Measurements from ENCODE around the gene NME1. TPM values are rescaled to one million over a fixed set of nuclear protein-coding genes. Genes with fewer than 3 reads are reported as not detected.

Gene NME1
- total RNA-seq, 3 donors from 2014 or later = 18.8 to 64.2 (median 23.9) TPM

- DNase-seq = no peak
- no peaks in the 10 kb centered on the region for H3K4me1 ChIP-seq (ENCODE audit: low read depth)
- H3K36me3 ChIP-seq (ENCODE audit: low read depth) = peaks cover 7% of the 10 kb centered on the region
- no peak for ATAC-seq
- no peaks in the 10 kb centered on the region for H3K9me3 ChIP-seq
- intact Hi-C loops (cut with DNase I, micrococcal nuclease) = no loop called here
- H3K4me3 ChIP-seq = no peak overlapping the region
- TF ChIP-seq CTCF (IDR thresholded peaks at IDR 0.05) = no peak
These were observed 35.8 kb downstream of the NME1 start for GRCh38 chr17:51189162-51189561.

GRCh38 chr17:51189628-51190027, 36.3 kb downstream of the NME1 start:
- DNase-seq (no peak), ATAC-seq (no peak)
- no peak for TF ChIP-seq CTCF (IDR thresholded peaks at IDR 0.05)
- Histone ChIP-seq H3K4me3 (no peak overlapping the region), H3K4me1 (ENCODE audit: low read depth) (no peaks in the 10 kb centered on the region), H3K36me3 (ENCODE audit: low read depth) (peaks cover 7% of the 10 kb centered on the region), H3K9me3 (no peaks in the 10 kb centered on the region)
- intact Hi-C loops (cut with DNase I, micrococcal nuclease) = no loop called here

GRCh38 chr17:51191895-51192294, 38.5 kb downstream of the NME1 start:
- no peak for DNase-seq
- no peak for ATAC-seq
- Histone ChIP-seq H3K36me3 (ENCODE audit: low read depth) (peaks cover 7% of the 10 kb centered on the region), H3K9me3 (no peaks in the 10 kb centered on the region), H3K4me1 (ENCODE audit: low read depth) (no peaks in the 10 kb centered on the region), H3K4me3 (no peak overlapping the region)
- intact Hi-C loops (cut with DNase I, micrococcal nuclease) = no loop called here
- TF ChIP-seq CTCF (IDR thresholded peaks at IDR 0.05) = no peak

- DNase-seq (no peak), ATAC-seq (no peak)
- intact Hi-C loops (cut with DNase I, micrococcal nuclease) = no loop called here
- TF ChIP-seq CTCF (IDR thresholded peaks at IDR 0.05) = no peak
- Histone ChIP-seq H3K9me3 (no peaks in the 10 kb centered on the region), H3K36me3 (ENCODE audit: low read depth) (no peaks in the 10 kb centered on the region), H3K4me3 (no peak overlapping the region), H3K4me1 (ENCODE audit: low read depth) (no peaks in the 10 kb centered on the region)
These were observed 44.4 kb downstream of the NME1 start for GRCh38 chr17:51197754-51198153.

- H3K36me3 ChIP-seq (ENCODE audit: low read depth) = no peaks in the 10 kb centered on the region
- no peaks in the 10 kb centered on the region for H3K9me3 ChIP-seq
- no peak overlapping the region for H3K4me3 ChIP-seq
- intact Hi-C loops (cut with DNase I, micrococcal nuclease) = no loop called here
- DNase-seq (no peak), ATAC-seq (no peak)
- TF ChIP-seq CTCF (IDR thresholded peaks at IDR 0.05) = no peak
- no peaks in the 10 kb centered on the region for H3K4me1 ChIP-seq (ENCODE audit: low read depth)
These were observed 46.9 kb downstream of the NME1 start for GRCh38 chr17:51200295-51200694.

- Histone ChIP-seq H3K9me3 (no peaks in the 10 kb centered on the region), H3K36me3 (ENCODE audit: low read depth) (no peaks in the 10 kb centered on the region), H3K4me3 (no peak overlapping the region), H3K4me1 (ENCODE audit: low read depth) (no peaks in the 10 kb centered on the region)
- ATAC-seq (no peak), DNase-seq (no peak)
- intact Hi-C loops (cut with DNase I, micrococcal nuclease) = no loop called here
- TF ChIP-seq CTCF (IDR thresholded peaks at IDR 0.05) = no peak
These were observed 47.5 kb downstream of the NME1 start for GRCh38 chr17:51200846-51201245.

Data from mucosa of descending colon (tissue), 3 donors.